ENCODE data around the gene PARD3B. TPM values are rescaled to one million over a fixed set of nuclear protein-coding genes. Genes with fewer than 3 reads are reported as not detected.

The PARD3B gene
- total RNA-seq, 1 experiment from 2014 or later = 7.6 TPM

GRCh38 chr2:205235434-205235833 is 690.2 kb downstream of the PARD3B start:
- Histone ChIP-seq H3K27ac (ENCODE audit: low read depth, low read length, poor library complexity, severe bottlenecking) (no peak overlapping the region), H3K4me3 (ENCODE audit: low read depth, low read length, poor library complexity, severe bottlenecking) (no peak overlapping the region), H3K9me3 (ENCODE audit: low read depth, low read length, poor library complexity, severe bottlenecking) (no peaks in the 10 kb centered on the region), H3K27me3 (replicated peaks; ENCODE audit: insufficient read depth, low read depth, low read length, poor library complexity) (no peaks in the 10 kb centered on the region), H3K36me3 (ENCODE audit: insufficient read depth, low read length, poor library complexity, severe bottlenecking) (no peaks in the 10 kb centered on the region), H3K4me1 (ENCODE audit: insufficient read depth, low read length, poor library complexity, severe bottlenecking) (no peaks in the 10 kb centered on the region)
- CTCF ChIA-PET = no interaction called here
- BruUV-seq (replicated peaks) = no TSS peak
- intact Hi-C loops (cut with micrococcal nuclease; ENCODE audit: unreplicated experiment) = no loop called here
- no peak for TF ChIP-seq CTCF (conservative IDR thresholded peaks at IDR 0.05; ENCODE audit: low read depth, low read length)
- TF ChIP-seq EZH2 (IDR thresholded peaks at IDR 0.05; ENCODE audit: borderline replicate concordance, low read depth, low read length, poor library complexity, severe bottlenecking) = no peak
- POLR2A ChIA-PET (ENCODE audit: low non-redundant PET) = no interaction called here
- DNase-seq (ENCODE audit: low spot score) = no peak

GRCh38 chr2:205237524-205237923 is 692.2 kb downstream of the PARD3B start:
- H3K4me1 ChIP-seq (ENCODE audit: insufficient read depth, low read length, poor library complexity, severe bottlenecking) = no peaks in the 10 kb centered on the region
- DNase-seq (ENCODE audit: low spot score) = no peak
- H3K9me3 ChIP-seq (ENCODE audit: low read depth, low read length, poor library complexity, severe bottlenecking) = no peaks in the 10 kb centered on the region
- no peak overlapping the region for H3K27ac ChIP-seq (ENCODE audit: low read depth, low read length, poor library complexity, severe bottlenecking)
- TF ChIP-seq CTCF (conservative IDR thresholded peaks at IDR 0.05; ENCODE audit: low read depth, low read length) (0 out of 2 replicates have a peak, but pooled peaks have one; percentile 20), EZH2 (IDR thresholded peaks at IDR 0.05; ENCODE audit: borderline replicate concordance, low read depth, low read length, poor library complexity, severe bottlenecking) (no peak)
- ChIA-PET CTCF (no interaction called here), POLR2A (ENCODE audit: low non-redundant PET) (no interaction called here)
- no peaks in the 10 kb centered on the region for H3K36me3 ChIP-seq (ENCODE audit: insufficient read depth, low read length, poor library complexity, severe bottlenecking)
- no peak overlapping the region for H3K4me3 ChIP-seq (ENCODE audit: low read depth, low read length, poor library complexity, severe bottlenecking)
- BruUV-seq (replicated peaks) = no TSS peak
- intact Hi-C loops (cut with micrococcal nuclease; ENCODE audit: unreplicated experiment) = no loop called here
- no peaks in the 10 kb centered on the region for H3K27me3 ChIP-seq (replicated peaks; ENCODE audit: insufficient read depth, low read depth, low read length, poor library complexity)

DNA sequence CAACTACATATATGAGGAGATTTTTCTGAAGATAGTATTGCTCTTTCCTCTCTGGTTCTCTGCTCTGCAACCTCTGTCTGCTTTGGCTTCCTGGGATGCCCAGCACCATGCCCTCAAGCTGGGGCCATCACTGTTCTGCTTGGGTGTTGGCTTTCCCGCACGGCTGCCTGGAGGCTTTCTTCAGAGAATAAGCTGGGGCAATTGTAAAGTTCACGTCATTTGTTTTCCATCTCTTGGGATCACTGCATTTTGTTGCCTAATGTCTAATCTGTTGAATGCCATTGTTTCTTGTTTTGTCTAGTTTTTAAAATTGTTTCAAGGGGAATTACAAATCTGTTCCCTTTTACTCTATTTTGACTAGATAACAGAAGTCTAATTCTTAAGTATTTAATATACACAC is 699.7 kb downstream of the PARD3B start:
- TF ChIP-seq CTCF (conservative IDR thresholded peaks at IDR 0.05; ENCODE audit: low read depth, low read length) (no peak), EZH2 (IDR thresholded peaks at IDR 0.05; ENCODE audit: borderline replicate concordance, low read depth, low read length, poor library complexity, severe bottlenecking) (no peak)
- no TSS peak for BruUV-seq (replicated peaks)
- Histone ChIP-seq H3K4me3 (ENCODE audit: low read depth, low read length, poor library complexity, severe bottlenecking) (no peak overlapping the region), H3K27me3 (replicated peaks; ENCODE audit: insufficient read depth, low read depth, low read length, poor library complexity) (no peaks in the 10 kb centered on the region), H3K27ac (ENCODE audit: low read depth, low read length, poor library complexity, severe bottlenecking) (no peak overlapping the region), H3K4me1 (ENCODE audit: insufficient read depth, low read length, poor library complexity, severe bottlenecking) (no peaks in the 10 kb centered on the region), H3K9me3 (ENCODE audit: low read depth, low read length, poor library complexity, severe bottlenecking) (no peaks in the 10 kb centered on the region), H3K36me3 (ENCODE audit: insufficient read depth, low read length, poor library complexity, severe bottlenecking) (no peaks in the 10 kb centered on the region)
- no peak for DNase-seq (ENCODE audit: low spot score)
- ChIA-PET POLR2A (ENCODE audit: low non-redundant PET) (no interaction called here), CTCF (no interaction called here)
- intact Hi-C loops (cut with micrococcal nuclease; ENCODE audit: unreplicated experiment) = no loop called here

Data from A673 (cell line).